ENCODE measurements around the gene SFMBT2.

DNA sequence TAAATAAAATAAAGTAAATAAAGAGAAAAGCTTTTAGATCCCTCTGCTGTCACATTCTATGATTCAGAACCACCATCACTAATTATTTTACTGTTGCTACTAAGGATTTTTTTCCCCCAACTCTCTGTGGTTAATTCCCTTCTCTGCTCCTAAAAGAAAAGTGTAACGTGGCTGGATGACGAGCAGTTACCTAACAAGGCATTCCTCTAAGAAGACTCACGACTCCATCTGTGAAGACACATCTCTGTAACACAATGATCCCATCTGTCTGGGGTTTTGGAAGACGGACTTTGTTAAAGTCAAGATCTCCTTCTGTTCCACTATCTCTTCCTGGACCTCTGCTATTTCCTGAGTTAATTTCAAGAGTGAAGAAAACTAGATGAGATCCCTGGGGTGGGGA, 179.9 kb downstream of the SFMBT2 start:
- TF ChIP-seq, protein P1, sequence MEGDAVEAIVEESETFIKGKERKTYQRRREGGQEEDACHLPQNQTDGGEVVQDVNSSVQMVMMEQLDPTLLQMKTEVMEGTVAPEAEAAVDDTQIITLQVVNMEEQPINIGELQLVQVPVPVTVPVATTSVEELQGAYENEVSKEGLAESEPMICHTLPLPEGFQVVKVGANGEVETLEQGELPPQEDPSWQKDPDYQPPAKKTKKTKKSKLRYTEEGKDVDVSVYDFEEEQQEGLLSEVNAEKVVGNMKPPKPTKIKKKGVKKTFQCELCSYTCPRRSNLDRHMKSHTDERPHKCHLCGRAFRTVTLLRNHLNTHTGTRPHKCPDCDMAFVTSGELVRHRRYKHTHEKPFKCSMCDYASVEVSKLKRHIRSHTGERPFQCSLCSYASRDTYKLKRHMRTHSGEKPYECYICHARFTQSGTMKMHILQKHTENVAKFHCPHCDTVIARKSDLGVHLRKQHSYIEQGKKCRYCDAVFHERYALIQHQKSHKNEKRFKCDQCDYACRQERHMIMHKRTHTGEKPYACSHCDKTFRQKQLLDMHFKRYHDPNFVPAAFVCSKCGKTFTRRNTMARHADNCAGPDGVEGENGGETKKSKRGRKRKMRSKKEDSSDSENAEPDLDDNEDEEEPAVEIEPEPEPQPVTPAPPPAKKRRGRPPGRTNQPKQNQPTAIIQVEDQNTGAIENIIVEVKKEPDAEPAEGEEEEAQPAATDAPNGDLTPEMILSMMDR (conservative IDR thresholded peaks at IDR 0.05; ENCODE audit: low read length): no peak
- no peak for TF ChIP-seq EZH2phosphoT487 (IDR thresholded peaks at IDR 0.05; ENCODE audit: borderline replicate concordance, low read depth, low read length)

All from OCI-LY7 (cell line).